C4-2B (cell line): ENCODE results near the gene CCSER2.
A peak's percentile ranks its signal among the peaks of the same experiment; 100 is the strongest.
"Not testable (repeated sequence)": the region's sequence is repeated elsewhere in the genome, so short reads cannot be mapped to it uniquely, and the experiment has no call there.

Experiments used
- H3K27ac ChIP-seq: fragments of 450-650 bp; 2 replicates; pipeline ENCODE4 v1.5.1; 2017
- ZFX ChIP-seq: fragments of 450-650 bp; IDR thresholded peaks from 2 replicates; pipeline ENCODE4 v1.6.1; 2017
- TF ChIP-seq, protein P1 (sequence below): fragments of 450-650 bp; conservative IDR thresholded peaks from 2 replicates; pipeline ENCODE4 v1.5.1; 2017; ENCODE audit warnings: mild to moderate bottlenecking

The CCSER2 gene

GRCh38 chr10:84523526-84523925, 195.1 kb downstream of the CCSER2 start:
- H3K27ac ChIP-seq, result no peak overlapping the region
- TF ChIP-seq, protein P1, sequence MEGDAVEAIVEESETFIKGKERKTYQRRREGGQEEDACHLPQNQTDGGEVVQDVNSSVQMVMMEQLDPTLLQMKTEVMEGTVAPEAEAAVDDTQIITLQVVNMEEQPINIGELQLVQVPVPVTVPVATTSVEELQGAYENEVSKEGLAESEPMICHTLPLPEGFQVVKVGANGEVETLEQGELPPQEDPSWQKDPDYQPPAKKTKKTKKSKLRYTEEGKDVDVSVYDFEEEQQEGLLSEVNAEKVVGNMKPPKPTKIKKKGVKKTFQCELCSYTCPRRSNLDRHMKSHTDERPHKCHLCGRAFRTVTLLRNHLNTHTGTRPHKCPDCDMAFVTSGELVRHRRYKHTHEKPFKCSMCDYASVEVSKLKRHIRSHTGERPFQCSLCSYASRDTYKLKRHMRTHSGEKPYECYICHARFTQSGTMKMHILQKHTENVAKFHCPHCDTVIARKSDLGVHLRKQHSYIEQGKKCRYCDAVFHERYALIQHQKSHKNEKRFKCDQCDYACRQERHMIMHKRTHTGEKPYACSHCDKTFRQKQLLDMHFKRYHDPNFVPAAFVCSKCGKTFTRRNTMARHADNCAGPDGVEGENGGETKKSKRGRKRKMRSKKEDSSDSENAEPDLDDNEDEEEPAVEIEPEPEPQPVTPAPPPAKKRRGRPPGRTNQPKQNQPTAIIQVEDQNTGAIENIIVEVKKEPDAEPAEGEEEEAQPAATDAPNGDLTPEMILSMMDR, result no peak
- TF ChIP-seq ZFX, result no peak

GRCh38 chr10:84524435-84524834, 196.0 kb downstream of the CCSER2 start:
- no peak overlapping the region for H3K27ac ChIP-seq
- TF ChIP-seq ZFX, result no peak
- TF ChIP-seq, protein P1, result no peak

- H3K27ac ChIP-seq, result no peak overlapping the region
- TF ChIP-seq, protein P1, result no peak
- no peak for TF ChIP-seq ZFX
These were observed 196.9 kb downstream of the CCSER2 start for GRCh38 chr10:84525120-84525806.

GRCh38 chr10:84525807-84526182, 197.4 kb downstream of the CCSER2 start:
- H3K27ac ChIP-seq, result not testable (repeated sequence)

DNA sequence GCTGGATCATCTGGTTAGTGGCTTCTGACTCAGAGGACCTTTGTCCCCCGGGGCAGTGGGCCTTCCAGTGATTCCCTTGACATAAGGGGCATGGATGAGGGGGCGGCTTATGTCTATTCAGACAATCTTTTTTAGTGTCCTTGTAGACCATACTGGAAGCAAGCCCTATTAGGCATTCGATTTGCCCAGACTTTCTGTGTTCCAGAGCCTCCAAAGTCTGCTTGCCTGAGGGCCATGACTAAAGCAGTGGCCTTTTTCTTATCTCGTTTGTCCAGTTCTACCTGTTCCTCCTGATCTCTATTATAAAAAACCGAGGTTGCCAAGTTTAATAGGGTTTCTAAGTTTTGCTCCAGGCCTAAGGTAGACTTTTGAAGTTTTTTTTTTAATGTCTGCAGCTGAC, 199.0 kb downstream of the CCSER2 start:
- H3K27ac ChIP-seq, result peak overlapping the region; percentile 58

GRCh38 chr10:84528526-84528925, 200.1 kb downstream of the CCSER2 start:
- H3K27ac ChIP-seq, result not testable (repeated sequence)

GRCh38 chr10:84530724-84531325, 202.4 kb downstream of the CCSER2 start:
- no peak overlapping the region for H3K27ac ChIP-seq
- TF ChIP-seq, protein P1, result no peak
- TF ChIP-seq ZFX, result no peak

DNA sequence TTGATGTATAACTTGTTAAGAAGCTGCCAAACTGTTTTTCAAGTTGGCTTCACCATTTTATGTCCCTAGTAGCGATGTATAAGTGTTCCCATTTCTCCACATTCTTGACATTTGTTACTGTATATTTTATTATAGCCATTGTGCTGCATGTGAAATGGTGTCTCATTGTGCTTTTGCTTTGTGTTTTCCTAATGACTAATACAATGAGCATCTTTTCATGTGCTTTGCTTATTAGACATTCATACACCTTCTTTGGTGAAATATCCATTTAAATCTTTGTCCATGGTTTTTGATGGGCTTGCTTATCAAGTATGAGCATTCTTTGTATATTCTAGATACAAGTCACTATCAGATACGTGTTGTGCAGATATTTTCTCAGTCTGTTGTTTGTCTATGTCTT, 203.0 kb downstream of the CCSER2 start:
- no peak for TF ChIP-seq ZFX
- TF ChIP-seq, protein P1, result no peak
- no peak overlapping the region for H3K27ac ChIP-seq

DNA sequence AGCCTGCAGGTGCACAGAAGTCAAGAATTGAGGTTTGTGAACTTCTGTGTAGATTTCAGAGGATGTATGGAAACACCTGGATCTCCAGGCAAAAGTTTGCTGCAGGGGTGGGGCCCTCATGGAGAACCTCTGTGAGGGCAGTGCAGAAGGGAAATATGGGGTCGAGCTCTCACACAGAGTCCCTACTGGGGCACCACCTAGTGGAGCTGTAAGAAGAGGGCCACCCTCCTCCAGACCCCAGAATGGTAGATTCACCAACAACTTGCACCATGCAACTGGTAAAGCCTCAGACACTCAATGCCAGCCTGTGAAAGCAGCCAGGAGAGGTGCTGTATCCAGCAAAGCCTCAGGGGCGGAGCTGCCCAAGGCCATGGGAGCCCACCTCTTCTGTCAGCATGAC, 205.8 kb downstream of the CCSER2 start:
- TF ChIP-seq, protein P1, result peak; percentile 9; the same call in 1 of the 2 replicates
- TF ChIP-seq ZFX, result no peak

More for the DNA sequence above, 205.8 kb downstream of the CCSER2 start:
- H3K27ac ChIP-seq, result no peak overlapping the region
